Left cardiac atrium (tissue), 4 donors: ENCODE measurements around the gene ZMYM5. TPM values are rescaled to one million over a fixed set of nuclear protein-coding genes. Genes with fewer than 3 reads are reported as not detected.
"Not testable (repeated sequence)": the region's sequence is repeated elsewhere in the genome, so short reads cannot be mapped to it uniquely, and the experiment has no call there.

Experiments used
- ATAC-seq, 2 donors: fragments of 200-7000 bp; cut with Tn5 transposase; one replicate each; pipeline ENCODE4 v1.9.1; 2020; ENCODE audit warnings: mild to moderate bottlenecking in 2 of 2, moderate library complexity in 2 of 2
- DNase-seq: peaks from one replicate; pipeline ENCODE4 v3.0.0-alpha.2; 2020
- intact Hi-C, 2 donors: fragments of 100-400 bp; cut with DNase I; formaldehyde crosslinking; loops; one replicate each; pipeline versions ENCODE4 v1.14.1 to v1.15.1; 2022 to 2023
- total RNA-seq, 2 donors: library from RNA; stranded (reverse); fragmentation: NEBNext Ultra II Directional; extraction: Animal tissue kit (Norgen Biotek cat#: 25700); gene quantifications; one replicate each; pipeline ENCODE4 v1.2.1, GENCODE V29; 2021
- donor health status: DM: no; HTN: yes; CAD: no.
- donor health status: DM: no; HTN: yes; CAD: no; lungs with severe emphysema.
- donor health status: DM: yes; HTN: yes; CAD: no.
- donor health status: Dilated cardiomyopathy.

ZMYM5 gene
- total RNA-seq, 2 donors from 2014 or later: 6.4 to 8.7 TPM

GRCh38 chr13:19780753-19781418 is 82.6 kb downstream of the ZMYM5 start:
- not testable (repeated sequence) for ATAC-seq, DNase-seq
- intact Hi-C loops: loop anchor here in 1 of 2 donors (10.0 kb wide), 1 partner anchor 84 kb away; the partner anchor contains the start of gene ZMYM5

Other genes with a start within 250 kb of the ZMYM5 start
- 10 to 100 TPM; 27.5 to 32.5 TPM for gene MPHOSPH8, start 230.0 kb downstream of the ZMYM5 start, total RNA-seq
- 10 to 100 TPM; 21.8 to 27.1 TPM for gene PSPC1, start 80.7 kb downstream of the ZMYM5 start, total RNA-seq
- 10 to 100 TPM; 49.0 to 55.4 TPM for gene ZMYM2, start 95.1 kb upstream of the ZMYM5 start, total RNA-seq